Smooth muscle cell (in vitro differentiated cells): Measurements from ENCODE around the gene NPR1. TPM values are rescaled to one million over a fixed set of nuclear protein-coding genes. Genes with fewer than 3 reads are reported as not detected.

ENCODE experiments used
- DNase-seq: peaks from one replicate; lab custom pipeline; 2025; ENCODE audit not compliant: unreplicated experiment; lab: John Stamatoyannopoulos, UW
- H2AFZ ChIP-seq: fragments of 200-600 bp; sonication (generic); 2 replicates; pipeline ENCODE4 v1.6.0; 2016; ENCODE audit warnings: antibody characterized with exemption, low read depth, mild to moderate bottlenecking
- H3F3A ChIP-seq: fragments of 200-600 bp; sonication (generic); 2 replicates; pipeline ENCODE4 v1.6.0; 2017; ENCODE audit warnings: antibody characterized with exemption, low read depth
- H3K27ac ChIP-seq: fragments of 200-600 bp; sonication (generic); 2 replicates; pipeline ENCODE4 v1.5.1; 2016; ENCODE audit warnings: low read depth, mild to moderate bottlenecking
- H3K27me3 ChIP-seq: fragments of 200-600 bp; sonication (generic); 2 replicates; pipeline ENCODE4 v1.6.1; 2016; ENCODE audit warnings: low read depth, mild to moderate bottlenecking
- H3K36me3 ChIP-seq: fragments of 200-600 bp; sonication (generic); 2 replicates; pipeline ENCODE4 v1.5.1; 2016; ENCODE audit warnings: low read depth
- H3K4me1 ChIP-seq: fragments of 200-600 bp; sonication (generic); 2 replicates; pipeline ENCODE4 v1.5.1; 2016; ENCODE audit warnings: low read depth
- H3K4me2 ChIP-seq: fragments of 200-600 bp; sonication (generic); 2 replicates; pipeline ENCODE4 v1.6.0; 2016; ENCODE audit warnings: mild to moderate bottlenecking
- H3K4me3 ChIP-seq: fragments of 200-600 bp; sonication (generic); 2 replicates; pipeline ENCODE4 v1.5.1; 2016; ENCODE audit warnings: mild to moderate bottlenecking
- H3K79me2 ChIP-seq: fragments of 200-600 bp; sonication (generic); 2 replicates; pipeline ENCODE4 v1.6.0; 2016; ENCODE audit warnings: low read depth, mild to moderate bottlenecking
- H3K9ac ChIP-seq: fragments of 200-600 bp; sonication (generic); 2 replicates; pipeline ENCODE4 v1.6.0; 2016; ENCODE audit warnings: low read depth
- H3K9me3 ChIP-seq: fragments of 200-600 bp; sonication (generic); replicated peaks from 2 replicates; pipeline ENCODE4 v1.5.1; 2016; ENCODE audit warnings: low read depth
- H4K20me1 ChIP-seq: fragments of 200-600 bp; sonication (generic); 2 replicates; pipeline ENCODE4 v1.6.0; 2016; ENCODE audit warnings: low read depth
- CTCF ChIP-seq: fragments of 200-600 bp; sonication (generic); IDR thresholded peaks from 2 replicates; pipeline ENCODE4 v1.5.1; 2017; ENCODE audit warnings: borderline replicate concordance, mild to moderate bottlenecking, antibody characterized with exemption; ENCODE audit not compliant: insufficient read depth, poor library complexity, severe bottlenecking
- WGBS: methylation state at CpG from one replicate; pipeline ENCODE4 v1.1.7; 2016; ENCODE audit warnings: low lambda C conversion rate; 5-methylcytosine and 5-hydroxymethylcytosine counted together
- polyA plus RNA-seq: library from polyadenylated mRNA; unstranded; fragments of >200 nt; fragmentation: Nextera tagmentation; extraction: Ambion mirVana; gene quantifications from 2 replicates; pipeline ENCODE4 v1.2.1, GENCODE V29; 2016
- total RNA-seq: library from RNA; depleted of rRNA; stranded (reverse); fragments of >200 nt; gene quantifications from 2 replicates; pipeline ENCODE4 v1.2.3, GENCODE V29; 2014

NPR1 gene
- total and polyA plus RNA-seq, 2 experiments from 2014 or later: 0.24 to 0.54 TPM

GRCh38 chr1:153688736-153689328, 10.3 kb downstream of the NPR1 start:
- H3K4me2 ChIP-seq: no peak overlapping the region
- no peaks in the 10 kb centered on the region for H3K36me3 ChIP-seq
- no peak overlapping the region for H3K27ac ChIP-seq
- no peaks in the 10 kb centered on the region for H3K9me3 ChIP-seq
- WGBS: 89% methylated on average over 17 of the region's 18 CpGs
- H3K9ac ChIP-seq: no peak overlapping the region
- no peaks in the 10 kb centered on the region for H3K27me3 ChIP-seq
- no peaks in the 10 kb centered on the region for H4K20me1 ChIP-seq
- H3K4me1 ChIP-seq: no peaks in the 10 kb centered on the region
- no peak for DNase-seq
- no peak overlapping the region for H3K4me3 ChIP-seq
- no peaks in the 10 kb centered on the region for H3K79me2 ChIP-seq
- no peaks in the 10 kb centered on the region for H3F3A ChIP-seq
- no peak for TF ChIP-seq CTCF
- no peak overlapping the region for H2AFZ ChIP-seq

DNA sequence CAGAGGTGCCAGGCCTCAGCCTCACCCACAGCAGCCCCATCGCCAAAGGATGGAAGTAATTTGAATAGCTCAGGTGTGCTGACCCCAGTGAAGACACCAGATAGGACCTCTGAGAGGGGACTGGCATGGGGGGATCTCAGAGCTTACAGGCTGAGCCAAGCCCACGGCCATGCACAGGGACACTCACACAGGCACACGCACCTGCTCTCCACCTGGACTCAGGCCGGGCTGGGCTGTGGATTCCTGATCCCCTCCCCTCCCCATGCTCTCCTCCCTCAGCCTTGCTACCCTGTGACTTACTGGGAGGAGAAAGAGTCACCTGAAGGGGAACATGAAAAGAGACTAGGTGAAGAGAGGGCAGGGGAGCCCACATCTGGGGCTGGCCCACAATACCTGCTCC, 15.0 kb downstream of the NPR1 start:
- no peaks in the 10 kb centered on the region for H3K36me3 ChIP-seq
- H3K27ac ChIP-seq: no peak overlapping the region
- no peaks in the 10 kb centered on the region for H3K79me2 ChIP-seq
- WGBS: 83% methylated on average over 4 of the region's 4 CpGs
- H3K4me3 ChIP-seq: no peak overlapping the region
- no peak for TF ChIP-seq CTCF
- H3K27me3 ChIP-seq: no peaks in the 10 kb centered on the region
- H3F3A ChIP-seq: no peaks in the 10 kb centered on the region
- DNase-seq: no peak
- no peaks in the 10 kb centered on the region for H3K9me3 ChIP-seq
- no peaks in the 10 kb centered on the region for H4K20me1 ChIP-seq
- H2AFZ ChIP-seq: no peak overlapping the region
- peaks cover 10% of the 10 kb centered on the region for H3K4me1 ChIP-seq
- H3K9ac ChIP-seq: no peak overlapping the region
- H3K4me2 ChIP-seq: no peak overlapping the region

DNA sequence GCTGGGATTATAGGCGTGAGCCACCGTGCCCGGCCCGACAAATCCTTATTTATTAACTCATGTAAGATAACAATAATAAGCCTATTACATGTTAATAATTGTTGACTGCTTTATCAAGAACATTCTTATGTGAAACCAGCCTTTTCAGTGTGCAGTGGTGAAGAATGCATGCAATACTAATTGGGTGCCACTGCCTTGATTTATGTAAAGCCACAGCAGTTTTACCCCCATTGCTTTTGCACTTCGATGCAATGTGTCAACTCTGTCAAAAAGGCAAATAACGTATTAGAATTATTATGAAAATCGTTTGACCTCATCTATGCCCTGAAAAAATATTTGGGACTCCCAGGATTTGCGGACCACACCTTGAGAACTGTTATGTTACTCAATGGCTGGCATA, 18.3 kb downstream of the NPR1 start:
- H3K4me1 ChIP-seq: peaks cover 13% of the 10 kb centered on the region
- H3F3A ChIP-seq: no peaks in the 10 kb centered on the region
- no peak for TF ChIP-seq CTCF
- no peak overlapping the region for H3K27ac ChIP-seq
- no peak overlapping the region for H3K4me3 ChIP-seq
- 90% methylated on average over 8 of the region's 8 CpGs for WGBS
- H3K4me2 ChIP-seq: no peak overlapping the region
- no peaks in the 10 kb centered on the region for H3K36me3 ChIP-seq
- H2AFZ ChIP-seq: no peak overlapping the region
- no peaks in the 10 kb centered on the region for H3K27me3 ChIP-seq
- no peak for DNase-seq
- H3K9ac ChIP-seq: no peak overlapping the region
- no peaks in the 10 kb centered on the region for H4K20me1 ChIP-seq
- no peaks in the 10 kb centered on the region for H3K9me3 ChIP-seq
- H3K79me2 ChIP-seq: no peaks in the 10 kb centered on the region

DNA sequence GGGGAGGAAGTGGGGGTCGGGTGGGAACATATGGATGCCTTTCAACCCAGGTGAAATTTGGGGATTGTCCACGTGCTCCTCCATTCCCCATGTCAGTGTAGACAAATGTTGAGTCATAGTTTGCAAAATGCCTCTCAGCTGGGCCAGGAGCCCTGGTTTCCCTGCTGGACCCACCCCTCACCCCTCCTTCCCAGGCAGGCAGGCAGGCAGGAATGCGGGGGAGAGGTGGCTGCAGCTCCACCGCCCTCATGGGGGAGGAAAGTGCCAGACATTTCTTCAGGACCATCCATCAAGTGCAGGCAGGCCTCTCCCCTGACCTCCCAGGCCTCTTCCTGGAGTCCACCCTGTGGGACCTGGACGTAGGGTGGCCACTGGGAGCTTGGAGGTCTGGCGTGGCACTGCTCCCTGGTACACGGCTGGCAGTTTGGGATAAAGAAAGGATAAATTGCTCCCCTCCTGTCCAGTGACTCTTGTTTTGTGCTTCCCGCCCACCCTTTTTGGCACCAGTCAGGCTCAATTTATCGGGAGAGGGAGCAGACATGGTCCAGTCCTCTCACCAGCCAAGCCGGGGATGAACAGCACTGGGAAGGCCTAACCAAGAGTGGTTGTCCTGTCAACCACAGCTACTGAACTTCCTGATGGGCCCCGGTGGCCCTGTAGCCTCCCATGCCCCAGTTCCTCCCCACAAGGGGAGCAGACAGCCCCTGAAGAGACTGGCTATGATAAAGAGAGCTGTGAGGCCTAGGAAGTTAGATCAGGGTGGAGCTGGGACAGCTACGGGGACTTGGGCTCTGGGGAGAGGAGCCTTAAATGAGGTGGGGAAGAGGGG, 18.9 kb downstream of the NPR1 start:
- Histone ChIP-seq H3K4me2 (no peak overlapping the region), H3K4me1 (peaks cover 13% of the 10 kb centered on the region), H3K27ac (no peak overlapping the region), H3K36me3 (no peaks in the 10 kb centered on the region), H2AFZ (peak overlapping the region; percentile 91), H4K20me1 (no peaks in the 10 kb centered on the region), H3F3A (no peaks in the 10 kb centered on the region), H3K79me2 (no peaks in the 10 kb centered on the region), H3K9ac (no peak overlapping the region), H3K27me3 (no peaks in the 10 kb centered on the region), H3K4me3 (no peak overlapping the region), H3K9me3 (no peaks in the 10 kb centered on the region)
- 61% methylated on average over 12 of the region's 12 CpGs for WGBS
- TF ChIP-seq CTCF: no peak
- no peak for DNase-seq
